Measurements from ENCODE around the gene DENND1A. TPM values are rescaled to one million over a fixed set of nuclear protein-coding genes. Genes with fewer than 3 reads are reported as not detected.

The DENND1A gene
- total and polyA plus RNA-seq, 2 of the 13 experiments (the other 11 are each of a cell fraction or from before 2014, with no cell fraction given), result 14.8 to 30.1 TPM

- TF ChIP-seq HOXA5 (CRISPR knock-in tag; IDR thresholded peaks at IDR 0.05) (no peak), ZFP90 (CRISPR knock-in tag; IDR thresholded peaks at IDR 0.05; ENCODE audit: borderline replicate concordance) (no peak), ZKSCAN1 (IDR thresholded peaks at IDR 0.05; ENCODE audit: low read length) (no peak), RFX5 (IDR thresholded peaks at IDR 0.05; ENCODE audit: low read depth, low read length) (no peak), ZNF18 (CRISPR knock-in tag; IDR thresholded peaks at IDR 0.05; ENCODE audit: insufficient replicate concordance) (no peak)
These were observed 358.7 kb downstream of the DENND1A start (continued) for GRCh38 chr9:123571240-123571639.

- FAIRE-seq (no peak), ATAC-seq (no peak), DNase-seq (ENCODE audit: low spot score) (no peak)
- in situ Hi-C loops (cut with HindIII; ENCODE audit: extremely low pct_ligation_motif_present, low pct_unique_long_range_greater_than_20kb), result no loop called here
- WGBS (ENCODE audit: low lambda C conversion rate), result 96% methylated on average over 17 of the region's 17 CpGs
- Histone ChIP-seq H3K9ac (ENCODE audit: insufficient read depth, low read depth, low read length) (no peak overlapping the region), H3K4me1 (ENCODE audit: insufficient read depth, low read length) (peaks cover 16% of the 10 kb centered on the region), H3K79me2 (ENCODE audit: insufficient read depth, low read length) (no peaks in the 10 kb centered on the region), H3K36me3 (replicated peaks in 1 of 2; ENCODE audit: control insufficient read depth in 1 of 2, insufficient read depth in 2 of 2, low read length in 2 of 2) (peaks cover 3 to 8% of the 10 kb centered on the region in 2 experiments; a peak in 4 of 5 replicates), H4K20me1 (ENCODE audit: insufficient read depth, low read length) (no peaks in the 10 kb centered on the region), H3K27me3 (ENCODE audit: control insufficient read depth in 1 of 2, insufficient read depth in 2 of 2, low read length in 2 of 2) (no peaks in the 10 kb centered on the region), H3K9me3 (ENCODE audit: low read length) (no peaks in the 10 kb centered on the region), H3K4me3 (replicated peaks in 1 of 3; ENCODE audit: insufficient read depth in 1 of 3, low read depth in 2 of 3, low read length in 3 of 3) (no peak overlapping the region), H2AFZ (ENCODE audit: low read length) (no peak overlapping the region), H3K27ac (ENCODE audit: extremely low read length, insufficient read depth, low read length) (no peak overlapping the region), H3K4me2 (ENCODE audit: low read depth, low read length) (no peak overlapping the region)
- no TSS peak for BruUV-seq (replicated peaks)
- POLR2A ChIA-PET, result no interaction called here
- intact Hi-C loops (cut with micrococcal nuclease; ENCODE audit: unreplicated experiment), result no loop called here
- CTCF ChIA-PET (ENCODE audit: low intra/inter-chr PET ratio, low total read pairs), result no interaction called here
- TF ChIP-seq HHEX (CRISPR knock-in tag; IDR thresholded peaks at IDR 0.05) (no peak), THAP7 (CRISPR knock-in tag; IDR thresholded peaks at IDR 0.05) (no peak), HBP1 (CRISPR knock-in tag; IDR thresholded peaks at IDR 0.05; ENCODE audit: low read depth) (no peak), NR2F6 (IDR thresholded peaks at IDR 0.05) (no peak), NR2F6 (CRISPR knock-in tag; IDR thresholded peaks at IDR 0.05) (no peak), MLLT10 (CRISPR knock-in tag; IDR thresholded peaks at IDR 0.05) (no peak), ZIK1 (CRISPR knock-in tag; IDR thresholded peaks at IDR 0.05; ENCODE audit: borderline replicate concordance, low read depth) (no peak), ERF (CRISPR knock-in tag; IDR thresholded peaks at IDR 0.05) (no peak), IKZF4 (CRISPR knock-in tag; IDR thresholded peaks at IDR 0.05; ENCODE audit: borderline replicate concordance, low read depth, not compliant biosample characterization) (no peak), SPEN (CRISPR knock-in tag; IDR thresholded peaks at IDR 0.05; ENCODE audit: low read depth) (no peak), MEIS2 (CRISPR knock-in tag; IDR thresholded peaks at IDR 0.05) (no peak), SNAPC5 (CRISPR knock-in tag; IDR thresholded peaks at IDR 0.05; ENCODE audit: borderline replicate concordance) (no peak), ZNF362 (CRISPR knock-in tag; IDR thresholded peaks at IDR 0.05; ENCODE audit: borderline replicate concordance) (no peak), ZNF205 (CRISPR knock-in tag; IDR thresholded peaks at IDR 0.05) (no peak)
These were observed 360.9 kb downstream of the DENND1A start for GRCh38 chr9:123568691-123569688.
